CD4-positive, alpha-beta T cell treated with Interleukin-4 for 1 hour (primary cell): ENCODE data around the gene SSTR3.
A peak's percentile ranks its signal among the peaks of the same experiment; 100 is the strongest.
"Not testable (repeated sequence)": the region's sequence is repeated elsewhere in the genome, so short reads cannot be mapped to it uniquely, and the experiment has no call there.

Experiments
- DNase-seq, 2 donors: peaks; one replicate each; pipeline ENCODE4 v3.0.0-alpha.2; 2020 to 2022

SSTR3 gene

GRCh38 chr22:37209140-37209845, 3.0 kb downstream of the SSTR3 start:
- no peak for DNase-seq

GRCh38 chr22:37208401-37209139, 3.7 kb downstream of the SSTR3 start:
- no peak for DNase-seq

- no peak for DNase-seq
These were observed 4.3 kb downstream of the SSTR3 start for GRCh38 chr22:37207981-37208380.

GRCh38 chr22:37206841-37207821, 5.1 kb downstream of the SSTR3 start:
- DNase-seq, result no peak

GRCh38 chr22:37206118-37206840, 6.0 kb downstream of the SSTR3 start:
- no peak for DNase-seq

- no peak for DNase-seq
These were observed 7.2 kb downstream of the SSTR3 start for GRCh38 chr22:37205046-37205445.

GRCh38 chr22:37204045-37204655, 8.1 kb downstream of the SSTR3 start:
- DNase-seq, result no peak

GRCh38 chr22:37203354-37204044, 8.8 kb downstream of the SSTR3 start:
- DNase-seq, result no peak

- no peak for DNase-seq
These were observed 9.6 kb downstream of the SSTR3 start for GRCh38 chr22:37202716-37203115.

GRCh38 chr22:37202001-37202555, 10.2 kb downstream of the SSTR3 start:
- DNase-seq, result no peak

GRCh38 chr22:37201443-37201820, 10.8 kb downstream of the SSTR3 start:
- not testable (repeated sequence) for DNase-seq

GRCh38 chr22:37199760-37200108, 12.5 kb downstream of the SSTR3 start:
- no peak for DNase-seq

GRCh38 chr22:37199103-37199759, 13.0 kb downstream of the SSTR3 start:
- DNase-seq, result peak; percentile 99

GRCh38 chr22:37198258-37199102, 13.8 kb downstream of the SSTR3 start:
- DNase-seq, result peak; percentile 89 to 91

GRCh38 chr22:37197451-37198257, 14.6 kb downstream of the SSTR3 start:
- no peak for DNase-seq

GRCh38 chr22:37196539-37197450, 15.5 kb downstream of the SSTR3 start:
- no peak for DNase-seq

GRCh38 chr22:37195921-37196320, 16.4 kb downstream of the SSTR3 start:
- no peak for DNase-seq

- no peak for DNase-seq
These were observed 17.5 kb downstream of the SSTR3 start for GRCh38 chr22:37194750-37195149.
